Uterus (tissue), 4 donors: ENCODE results near the gene SLC51B. TPM values are rescaled to one million over a fixed set of nuclear protein-coding genes. Genes with fewer than 3 reads are reported as not detected.
"Not testable (repeated sequence)": the region's sequence is repeated elsewhere in the genome, so short reads cannot be mapped to it uniquely, and the experiment has no call there.

Experiments used
- DNase-seq, 2 donors: peaks; one replicate each; pipeline ENCODE4 v3.0.0-alpha.2; 2019 to 2020
- H3K27ac ChIP-seq, 2 donors: fragments of 200-600 bp; sonication (generic); 1 replicate in 1 of 2; 2 replicates in 1 of 2; pipeline ENCODE4 v1.5.1; 2016 to 2018
- H3K27me3 ChIP-seq, 2 donors: fragments of 200-600 bp; sonication (generic); one replicate each; pipeline ENCODE4 v1.5.1; 2018 to 2019; ENCODE audit warnings: control low read depth in 1 of 2
- H3K36me3 ChIP-seq, 2 donors: fragments of 200-600 bp; sonication (generic); one replicate each; pipeline ENCODE4 v1.5.1; 2019; ENCODE audit warnings: control low read depth in 1 of 2
- H3K4me1 ChIP-seq, 2 donors: fragments of 200-600 bp; sonication (generic); one replicate each; pipeline ENCODE4 v1.5.1; 2018 to 2019; ENCODE audit warnings: control low read depth in 1 of 2
- H3K4me3 ChIP-seq, 2 donors: fragments of 200-600 bp; sonication (generic); 1 replicate in 1 of 2; 2 replicates in 1 of 2; pipeline ENCODE4 v1.5.1; 2018 to 2019; ENCODE audit warnings: mild to moderate bottlenecking in 1 of 2
- H3K9me3 ChIP-seq, 2 donors: fragments of 200-600 bp; sonication (generic); one replicate each; pipeline ENCODE4 v1.5.1; 2019; ENCODE audit warnings: control low read depth in 1 of 2
- CTCF ChIP-seq, 4 experiments: fragments of 200-600 bp in 2 of 4; fragments of 450-650 bp in 2 of 4; sonication (generic) in 2 of 4; IDR thresholded peaks; one replicate each; pipeline ENCODE4 v1.5.1; 2016 to 2019; ENCODE audit warnings: antibody characterized with exemption in 4 of 4, mild to moderate bottlenecking in 2 of 4, moderate library complexity in 1 of 4
- POLR2A ChIP-seq, 2 donors: fragments of 450-650 bp; IDR thresholded peaks; one replicate each; pipeline ENCODE4 v1.6.1; 2016; ENCODE audit warnings: antibody characterized with exemption in 2 of 2, mild to moderate bottlenecking in 1 of 2, moderate library complexity in 1 of 2
- intact Hi-C: fragments of 100-400 bp; cut with DNase I; formaldehyde crosslinking; loops from one replicate; pipeline ENCODE4 v1.15.1; 2023; ENCODE audit warnings: low total_unique reads
- total RNA-seq, 4 donors: library from RNA; depleted of rRNA in 3 of 4; stranded (reverse); fragments of >200 nt in 3 of 4; gene quantifications; one replicate each; pipeline versions ENCODE4 v1.1.0 to v1.2.4, GENCODE V29; 2014 to 2023
- donor health status: DM: yes; HTN: yes; CAD: no.

Gene SLC51B
- total RNA-seq, 4 donors from 2014 or later, result not detected

GRCh38 chr15:65088643-65089021, 43.4 kb downstream of the SLC51B start:
- DNase-seq, result no peak
- no peak for TF ChIP-seq POLR2A (IDR thresholded peaks at IDR 0.05)
- no peak for TF ChIP-seq CTCF (IDR thresholded peaks at IDR 0.05)
- no peaks in the 10 kb centered on the region for H3K27me3 ChIP-seq
- intact Hi-C loops, result loop anchor here (10.0 kb wide), 1 partner anchor 54 kb away; no protein-coding TSS in a partner anchor
- H3K27ac ChIP-seq, result peak overlapping the region; percentile 94 to 96
- no peak overlapping the region for H3K4me3 ChIP-seq
- H3K36me3 ChIP-seq, result no peaks in the 10 kb centered on the region
- no peaks in the 10 kb centered on the region for H3K9me3 ChIP-seq
- H3K4me1 ChIP-seq, result peaks cover 9 to 10% of the 10 kb centered on the region in 2 donors

- Histone ChIP-seq H3K27me3 (no peaks in the 10 kb centered on the region), H3K4me1 (peaks cover 9 to 10% of the 10 kb centered on the region in 2 donors), H3K36me3 (no peaks in the 10 kb centered on the region), H3K9me3 (no peaks in the 10 kb centered on the region), H3K4me3 (no peak overlapping the region), H3K27ac (peak overlapping the region; percentile 94 to 96)
- intact Hi-C loops, result loop anchor here (10.0 kb wide), 1 partner anchor 55 kb away; no protein-coding TSS in a partner anchor
- peak; percentile 64 to 69 for DNase-seq
- TF ChIP-seq POLR2A (IDR thresholded peaks at IDR 0.05) (no peak), CTCF (IDR thresholded peaks at IDR 0.05) (no peak)
These were observed 44.1 kb downstream of the SLC51B start for GRCh38 chr15:65089206-65089824.

GRCh38 chr15:65091946-65092770, 47.0 kb downstream of the SLC51B start:
- no peak for DNase-seq
- H3K4me3 ChIP-seq, result no peak overlapping the region
- no peaks in the 10 kb centered on the region for H3K36me3 ChIP-seq
- peaks cover 7 to 8% of the 10 kb centered on the region in 2 donors for H3K4me1 ChIP-seq
- TF ChIP-seq CTCF (IDR thresholded peaks at IDR 0.05), result no peak
- TF ChIP-seq POLR2A (IDR thresholded peaks at IDR 0.05), result no peak
- H3K9me3 ChIP-seq, result no peaks in the 10 kb centered on the region
- intact Hi-C loops, result no loop called here
- peak overlapping the region; percentile 94 to 96 for H3K27ac ChIP-seq
- no peaks in the 10 kb centered on the region for H3K27me3 ChIP-seq

- Histone ChIP-seq H3K4me3 (no peak overlapping the region), H3K36me3 (no peaks in the 10 kb centered on the region), H3K9me3 (no peaks in the 10 kb centered on the region), H3K27me3 (no peaks in the 10 kb centered on the region), H3K27ac (peak overlapping the region; percentile 94 to 96), H3K4me1 (no peaks in the 10 kb centered on the region)
- TF ChIP-seq POLR2A (IDR thresholded peaks at IDR 0.05) (no peak), CTCF (IDR thresholded peaks at IDR 0.05) (no peak)
- no peak for DNase-seq
- intact Hi-C loops, result no loop called here
These were observed 48.0 kb downstream of the SLC51B start for GRCh38 chr15:65092911-65093792.

- H3K9me3 ChIP-seq, H3K36me3 ChIP-seq, intact Hi-C loops, H3K4me3 ChIP-seq, DNase-seq, H3K4me1 ChIP-seq, H3K27me3 ChIP-seq: not testable (repeated sequence)
- peak overlapping the region in 1 of 2 donors; percentile 73 for H3K27ac ChIP-seq
These were observed 48.6 kb downstream of the SLC51B start for GRCh38 chr15:65093793-65094170.
